HepG2 (cell line): ENCODE results near the gene PATL2. TPM values are rescaled to one million over a fixed set of nuclear protein-coding genes. Genes with fewer than 3 reads are reported as not detected.
A peak's percentile ranks its signal among the peaks of the same experiment; 100 is the strongest.

Experiments used
- ETV5 ChIP-seq: IDR thresholded peaks from 2 replicates; pipeline ENCODE4 v1.6.1; 2018; ENCODE audit warnings: missing biosample characterization, missing genetic modification reagents, inconsistent platforms, borderline replicate concordance
- EZH2 ChIP-seq: conservative IDR thresholded peaks from 2 replicates; pipeline ENCODE4 v1.6.1; 2012; ENCODE audit warnings: mild to moderate bottlenecking, low read depth, low read length, moderate library complexity
- HNRNPL ChIP-seq: fragments of 200-400 bp; formaldehyde crosslinking; IDR thresholded peaks from 2 replicates; pipeline ENCODE4 v1.6.1; 2017; ENCODE audit warnings: mild to moderate bottlenecking, low read depth, low read length
- MEF2D ChIP-seq: sonication (generic); formaldehyde crosslinking; IDR thresholded peaks from 2 replicates; pipeline ENCODE4 v1.5.1; 2020; ENCODE audit warnings: mild to moderate bottlenecking, missing genetic modification reagents
- RAD51 ChIP-seq: fragments of 450-650 bp; IDR thresholded peaks from 2 replicates; pipeline ENCODE4 v1.6.1; 2016; ENCODE audit warnings: borderline replicate concordance
- SETDB1 ChIP-seq: sonication (generic); formaldehyde crosslinking; IDR thresholded peaks from 2 replicates; pipeline ENCODE4 v1.5.1; 2020; ENCODE audit warnings: missing genetic modification reagents, mild to moderate bottlenecking, borderline replicate concordance
- SSRP1 ChIP-seq: IDR thresholded peaks from 2 replicates; pipeline ENCODE4 v1.6.1; 2016; ENCODE audit warnings: control low read depth
- ZBTB20 ChIP-seq: sonication (generic); formaldehyde crosslinking; IDR thresholded peaks from 2 replicates; pipeline ENCODE4 v1.8.1; 2023; ENCODE audit warnings: missing genetic modification reagents, low read depth, mild to moderate bottlenecking, borderline replicate concordance
- ZBTB39 ChIP-seq: sonication (generic); formaldehyde crosslinking; IDR thresholded peaks from 2 replicates; pipeline ENCODE4 v1.5.0; 2020; ENCODE audit warnings: missing genetic modification reagents
- ZNF251 ChIP-seq: sonication (generic); formaldehyde crosslinking; IDR thresholded peaks from 2 replicates; pipeline ENCODE4 v1.9.0; 2021; ENCODE audit warnings: mild to moderate bottlenecking, missing genetic modification reagents
- ZNF33B ChIP-seq: sonication (generic); formaldehyde crosslinking; IDR thresholded peaks from 2 replicates; pipeline ENCODE4 v1.5.1; 2020; ENCODE audit warnings: mild to moderate bottlenecking, missing genetic modification reagents
- ZNF350 ChIP-seq: sonication (generic); formaldehyde crosslinking; IDR thresholded peaks from 2 replicates; pipeline ENCODE4 v1.4.0; 2020; ENCODE audit warnings: mild to moderate bottlenecking, low read depth, missing genetic modification reagents, borderline replicate concordance
- ZNF446 ChIP-seq: sonication (generic); formaldehyde crosslinking; IDR thresholded peaks from 2 replicates; pipeline ENCODE4 v1.5.0; 2020; ENCODE audit warnings: mild to moderate bottlenecking, missing genetic modification reagents
- ZNF460 ChIP-seq: sonication (generic); formaldehyde crosslinking; IDR thresholded peaks from 2 replicates; pipeline ENCODE4 v1.5.1; 2020; ENCODE audit warnings: missing genetic modification reagents, mild to moderate bottlenecking, borderline replicate concordance
- ZNF512B ChIP-seq: sonication (generic); formaldehyde crosslinking; IDR thresholded peaks from 2 replicates; pipeline ENCODE4 v1.5.1; 2020; ENCODE audit warnings: missing genetic modification reagents, mild to moderate bottlenecking, borderline replicate concordance
- ZNF629 ChIP-seq: sonication (generic); formaldehyde crosslinking; conservative IDR thresholded peaks from 2 replicates; pipeline ENCODE4 v1.5.0; 2020; ENCODE audit warnings: missing genetic modification reagents
- polyA plus RNA-seq, 8 experiments: library from polyadenylated mRNA; depleted of rRNA in 3 of 8; stranded (reverse) in 7 of 8; unstranded in 1 of 8; fragments of >200 nt; fragmentation: Illumina TruSeq in 4 of 8; extraction: Trizol in 4 of 8; gene quantifications; 2 replicates each; pipeline versions ENCODE4 v1.2.1 to v1.2.3, GENCODE V29; 2011 to 2016; ENCODE audit warnings: low read depth in 4 of 8, missing spikeins in 1 of 8, mixed read lengths in 1 of 8; ENCODE audit not compliant: insufficient read depth in 1 of 8
- total RNA-seq, 5 experiments: library from RNA; depleted of rRNA; stranded (reverse); fragments of >200 nt; fragmentation: Illumina TruSeq; extraction: Trizol; gene quantifications; 2 replicates each; pipeline ENCODE4 v1.2.3, GENCODE V29; 2016; ENCODE audit warnings: low read depth in 1 of 5
- TF ChIP-seq, protein P1 (sequence below): sonication (generic); formaldehyde crosslinking; IDR thresholded peaks from 2 replicates; pipeline ENCODE4 v1.8.1; 2022; ENCODE audit warnings: mild to moderate bottlenecking, missing genetic modification reagents
- TF ChIP-seq, protein P2 (sequence below): IDR thresholded peaks from 2 replicates; pipeline ENCODE4 v1.6.1; 2018; ENCODE audit warnings: missing genetic modification reagents, mild to moderate bottlenecking, missing compliant biosample characterization

The PATL2 gene
- total and polyA plus RNA-seq, 2 of the 13 experiments (the other 11 are each of a cell fraction or from before 2014, with no cell fraction given): 0.15 to 0.53 TPM

DNA sequence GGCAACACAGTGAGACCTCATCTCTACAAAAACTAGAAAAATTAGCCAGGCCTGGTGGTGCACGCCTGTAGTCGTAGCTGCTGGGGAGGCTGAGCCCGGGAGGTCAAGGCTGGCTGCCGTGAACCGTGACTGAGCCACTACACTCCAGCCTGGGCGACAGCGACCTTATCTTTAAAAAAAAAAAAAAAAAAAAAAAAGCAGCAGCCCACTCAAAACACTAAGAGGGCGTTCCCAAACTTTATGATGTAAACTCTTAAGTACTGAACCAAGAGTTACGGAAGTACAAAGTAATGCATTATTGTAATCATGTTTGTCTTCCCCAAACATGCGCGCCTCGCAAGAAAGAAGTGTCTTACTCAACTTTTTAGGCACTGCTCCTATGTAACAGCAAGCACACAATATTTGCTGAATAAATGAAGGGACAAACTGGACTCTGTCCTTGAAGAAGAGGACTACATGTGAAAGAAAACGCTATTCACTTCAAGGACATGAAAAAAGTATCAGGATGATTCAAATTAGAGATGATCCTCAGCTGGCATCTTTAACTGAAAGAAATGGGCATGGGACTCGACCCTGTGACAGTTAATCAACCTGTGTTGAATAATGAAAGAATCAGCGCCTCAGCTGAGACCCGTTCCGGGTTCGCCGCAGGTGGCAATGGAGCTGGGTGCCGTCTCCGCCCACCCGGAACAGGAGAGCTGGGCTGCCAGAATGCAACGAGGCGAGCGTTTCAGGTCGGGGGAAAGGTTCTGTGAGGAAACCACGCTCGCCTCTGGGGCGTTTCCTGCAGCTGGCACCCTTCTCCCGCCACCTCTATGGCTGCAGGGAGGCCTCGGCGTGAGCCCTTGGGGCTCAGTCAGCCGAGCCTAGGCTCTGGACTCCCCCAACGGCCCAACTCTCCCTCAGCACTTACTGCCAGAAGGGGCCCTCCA is 48.4 kb downstream of the PATL2 start (continued):
- TF ChIP-seq ZNF512B (CRISPR knock-in tag): 0 out of 2 replicates have a peak, but pooled peaks have one; percentile 38
- TF ChIP-seq ZNF460 (CRISPR knock-in tag): peak; percentile 93
- TF ChIP-seq ZBTB39: no peak
- TF ChIP-seq SSRP1 (CRISPR knock-in tag): no peak
- no peak for TF ChIP-seq RAD51
- no peak for TF ChIP-seq ZNF33B (CRISPR knock-in tag)
- TF ChIP-seq ZNF251 (CRISPR knock-in tag): no peak
- no peak for TF ChIP-seq MEF2D (CRISPR knock-in tag)
- peak; percentile 41; the same call in 1 of the 2 replicates for TF ChIP-seq HNRNPL
- TF ChIP-seq, protein P1, sequence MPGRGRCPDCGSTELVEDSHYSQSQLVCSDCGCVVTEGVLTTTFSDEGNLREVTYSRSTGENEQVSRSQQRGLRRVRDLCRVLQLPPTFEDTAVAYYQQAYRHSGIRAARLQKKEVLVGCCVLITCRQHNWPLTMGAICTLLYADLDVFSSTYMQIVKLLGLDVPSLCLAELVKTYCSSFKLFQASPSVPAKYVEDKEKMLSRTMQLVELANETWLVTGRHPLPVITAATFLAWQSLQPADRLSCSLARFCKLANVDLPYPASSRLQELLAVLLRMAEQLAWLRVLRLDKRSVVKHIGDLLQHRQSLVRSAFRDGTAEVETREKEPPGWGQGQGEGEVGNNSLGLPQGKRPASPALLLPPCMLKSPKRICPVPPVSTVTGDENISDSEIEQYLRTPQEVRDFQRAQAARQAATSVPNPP (CRISPR knock-in tag): no peak
- TF ChIP-seq, protein P2, sequence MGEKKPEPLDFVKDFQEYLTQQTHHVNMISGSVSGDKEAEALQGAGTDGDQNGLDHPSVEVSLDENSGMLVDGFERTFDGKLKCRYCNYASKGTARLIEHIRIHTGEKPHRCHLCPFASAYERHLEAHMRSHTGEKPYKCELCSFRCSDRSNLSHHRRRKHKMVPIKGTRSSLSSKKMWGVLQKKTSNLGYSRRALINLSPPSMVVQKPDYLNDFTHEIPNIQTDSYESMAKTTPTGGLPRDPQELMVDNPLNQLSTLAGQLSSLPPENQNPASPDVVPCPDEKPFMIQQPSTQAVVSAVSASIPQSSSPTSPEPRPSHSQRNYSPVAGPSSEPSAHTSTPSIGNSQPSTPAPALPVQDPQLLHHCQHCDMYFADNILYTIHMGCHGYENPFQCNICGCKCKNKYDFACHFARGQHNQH (CRISPR knock-in tag): no peak
- no peak for TF ChIP-seq ZNF350 (CRISPR knock-in tag)
- no peak for TF ChIP-seq ETV5
- no peak for TF ChIP-seq SETDB1 (CRISPR knock-in tag)
- TF ChIP-seq ZNF629 (CRISPR knock-in tag): no peak
- no peak for TF ChIP-seq ZBTB20 (CRISPR knock-in tag)
- TF ChIP-seq EZH2: no peak
- peak; percentile 63; the same call in 1 of the 2 replicates for TF ChIP-seq ZNF446 (CRISPR knock-in tag)
